Stimulated activated CD8-positive, alpha-beta memory T cell treated with anti-CD3 and anti-CD28 coated beads, Interleukin-4, amount 100 ng/mL, for 24 hours (primary cell): ENCODE measurements around the gene KCNQ5.
"Not testable (repeated sequence)": the region's sequence is repeated elsewhere in the genome, so short reads cannot be mapped to it uniquely, and the experiment has no call there.

Experiments
- DNase-seq: peaks from one replicate; pipeline ENCODE4 v3.0.0-alpha.2; 2020; ENCODE audit warnings: low read depth

KCNQ5 gene

DNA sequence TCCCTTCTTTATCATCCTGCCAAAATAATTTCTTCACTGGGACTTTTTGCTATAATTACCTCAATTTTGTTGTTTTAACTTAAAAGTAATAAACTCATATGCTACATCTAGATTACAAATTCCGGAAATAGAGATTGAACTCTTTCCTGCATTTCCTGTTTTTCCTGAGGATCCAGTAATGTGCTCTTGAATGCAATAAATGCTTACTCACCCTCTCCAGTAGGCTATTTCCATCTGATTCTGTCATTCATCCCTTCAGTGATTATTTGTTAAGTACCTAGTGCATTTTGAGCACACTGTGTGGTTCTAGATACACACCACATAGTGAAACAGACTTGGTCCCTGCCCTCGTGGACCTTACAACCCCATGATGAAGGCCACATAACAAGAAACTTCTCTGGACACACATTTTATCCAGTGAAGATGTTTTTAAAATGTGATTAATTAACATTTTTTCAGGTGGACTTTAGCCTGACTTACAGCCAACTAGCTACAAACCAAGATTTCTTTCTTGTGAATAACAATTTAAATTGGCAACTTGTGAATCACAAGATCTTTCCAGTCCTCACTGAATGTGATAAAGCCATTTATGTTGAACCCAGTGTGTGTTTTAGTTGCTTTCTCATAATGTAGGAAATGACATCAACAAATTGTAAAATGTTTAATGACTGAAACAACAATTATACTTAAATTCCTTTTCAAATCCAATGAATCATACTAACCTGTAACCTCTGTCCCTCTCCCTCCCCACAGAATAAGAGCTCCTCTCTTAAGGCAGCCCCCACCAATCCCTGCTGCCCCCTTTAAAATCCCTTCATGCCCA lies 331.2 kb downstream of the KCNQ5 start:
- no peak for DNase-seq

DNA sequence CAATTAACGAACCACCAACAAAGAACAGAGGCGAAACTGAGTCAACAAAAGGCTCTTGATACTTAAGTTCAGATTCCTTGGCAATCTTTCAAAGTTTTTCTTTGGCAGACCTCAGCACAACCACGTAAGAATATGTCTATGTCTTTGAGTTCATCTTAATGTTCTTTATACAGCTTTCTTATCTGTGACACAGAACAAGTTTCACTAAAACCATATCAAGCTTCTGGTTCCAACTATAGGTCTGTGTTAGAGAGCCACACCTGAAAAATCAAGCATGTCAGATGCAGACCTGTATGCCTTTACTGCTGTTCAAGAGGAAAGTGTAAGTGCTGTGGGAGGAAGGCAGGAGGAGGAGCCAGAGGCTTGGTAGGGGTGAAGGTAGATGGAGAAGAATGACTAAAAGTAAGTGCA lies 332.1 kb downstream of the KCNQ5 start:
- no peak for DNase-seq

DNA sequence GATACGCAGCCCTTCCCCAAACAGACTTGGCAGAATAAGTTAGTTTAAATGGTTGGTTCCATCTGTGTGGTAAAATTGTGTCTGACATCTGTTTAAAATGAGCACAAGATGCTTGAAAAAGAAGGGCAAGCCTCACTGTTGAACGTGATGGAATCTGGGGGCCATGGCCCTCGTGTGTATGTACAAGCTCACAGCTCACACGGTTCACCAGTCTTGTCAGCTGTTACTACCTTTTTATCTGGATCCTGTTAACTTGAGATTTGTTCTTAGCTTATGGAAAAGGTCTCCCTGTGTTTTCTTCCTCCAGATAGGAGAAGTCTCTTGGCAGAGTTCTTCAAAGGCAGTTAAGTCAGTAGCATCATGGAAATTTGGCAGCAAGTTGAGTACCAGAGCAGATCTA lies 332.9 kb downstream of the KCNQ5 start:
- no peak for DNase-seq

DNA sequence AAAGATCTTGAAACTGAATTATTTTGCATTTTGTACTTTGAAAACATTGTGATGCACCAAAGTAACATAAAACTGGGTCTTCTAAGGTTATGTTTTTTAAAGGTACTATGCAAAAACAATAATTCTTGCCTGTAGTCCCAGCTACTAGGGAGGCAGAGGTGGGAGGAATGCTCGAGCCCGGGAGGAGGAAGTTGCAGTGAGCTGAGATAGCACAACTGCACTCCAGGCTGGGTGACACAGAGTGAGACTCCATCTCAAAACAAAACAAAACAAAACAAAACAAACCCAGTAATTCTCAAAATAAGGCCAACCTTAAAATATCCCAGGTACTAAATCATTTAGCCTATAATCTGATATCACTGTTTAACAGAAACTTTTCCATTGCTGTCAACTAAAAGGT lies 333.8 kb downstream of the KCNQ5 start:
- no peak for DNase-seq

DNA sequence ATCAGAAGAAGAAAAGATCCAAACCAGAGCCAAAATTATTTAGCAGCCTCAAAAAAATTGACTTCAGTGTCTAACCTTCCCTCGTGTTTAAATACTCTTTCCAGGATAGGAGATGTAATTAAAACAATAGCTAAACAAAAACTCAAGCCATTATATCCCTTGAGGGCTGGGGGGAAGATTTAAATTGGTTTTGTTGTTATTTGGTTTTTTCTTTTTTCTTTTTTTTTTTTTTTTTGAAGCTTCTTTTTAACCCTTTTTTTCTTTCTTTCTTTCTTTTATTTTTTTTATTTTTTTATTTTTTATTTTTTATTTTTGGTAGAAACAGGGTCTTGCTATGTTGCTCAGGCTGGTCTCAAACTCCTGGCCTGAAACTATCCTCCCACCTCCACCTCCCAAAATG lies 334.4 kb downstream of the KCNQ5 start:
- no peak for DNase-seq

DNA sequence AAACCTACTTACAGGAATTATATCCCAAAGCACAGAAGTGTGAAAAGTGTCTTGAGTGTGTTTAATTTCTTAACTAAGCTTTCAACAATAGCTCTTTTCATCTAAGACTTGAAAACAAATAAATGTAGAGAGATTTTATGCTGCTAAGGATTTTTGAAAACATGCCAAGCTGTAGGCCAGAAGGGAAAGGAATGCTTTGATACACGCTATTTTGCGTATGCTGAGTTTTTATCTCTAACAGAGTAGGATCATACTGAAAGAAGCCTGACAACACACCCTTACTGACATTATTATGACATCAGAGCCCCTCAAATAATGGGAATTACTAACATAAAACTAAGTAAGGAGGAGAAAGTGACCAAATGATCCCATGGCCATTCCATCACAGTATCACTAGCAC lies 338.0 kb downstream of the KCNQ5 start:
- DNase-seq, result no peak

DNA sequence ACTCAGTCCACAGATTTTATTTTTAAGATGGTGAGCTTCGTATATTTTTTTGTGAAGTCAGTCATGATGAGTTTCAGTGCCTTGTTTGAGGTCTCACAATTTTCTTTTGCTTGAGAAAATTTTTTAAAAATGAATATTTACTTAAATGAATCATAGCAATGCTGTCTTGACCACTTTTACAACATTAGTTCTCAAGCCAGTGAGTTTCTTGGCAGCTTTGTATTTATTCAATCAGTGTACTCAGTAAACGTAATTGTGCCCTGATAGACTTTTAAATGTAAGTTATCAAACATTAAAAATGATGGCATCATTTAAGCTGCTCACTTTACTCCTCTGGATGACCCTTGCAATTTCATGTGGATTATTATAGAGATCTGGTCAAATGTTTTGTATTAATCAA lies 342.1 kb downstream of the KCNQ5 start:
- DNase-seq, result no peak

DNA sequence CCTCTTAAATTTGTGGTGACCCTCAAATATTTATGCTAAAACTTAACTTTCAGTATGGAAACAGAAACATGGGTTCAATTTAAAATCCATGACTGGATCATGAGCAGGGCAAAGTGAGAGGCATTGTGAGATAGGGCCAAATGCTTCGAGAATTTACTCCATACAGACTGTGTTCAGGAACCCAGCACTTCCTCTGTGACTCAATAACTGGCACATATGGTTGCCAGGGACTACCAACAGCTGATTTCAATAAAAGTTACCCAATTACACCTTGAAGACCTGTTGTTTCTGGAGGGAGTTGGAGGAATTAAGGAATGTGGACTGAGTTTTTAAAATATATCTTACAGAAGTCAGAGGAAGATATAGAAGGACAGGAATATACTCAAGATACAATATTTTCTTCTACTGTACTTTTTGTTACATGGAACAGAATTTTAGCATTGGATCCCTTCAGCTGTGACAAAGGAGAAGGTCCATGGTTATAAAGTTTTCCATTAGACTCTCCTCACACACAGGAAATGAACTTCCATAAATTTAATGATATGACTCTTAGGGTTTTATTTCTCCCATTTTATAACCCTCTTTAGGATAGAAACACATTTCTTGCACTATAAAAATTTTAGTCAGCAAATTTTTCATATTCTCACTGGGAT lies 344.9 kb downstream of the KCNQ5 start:
- DNase-seq, result no peak

DNA sequence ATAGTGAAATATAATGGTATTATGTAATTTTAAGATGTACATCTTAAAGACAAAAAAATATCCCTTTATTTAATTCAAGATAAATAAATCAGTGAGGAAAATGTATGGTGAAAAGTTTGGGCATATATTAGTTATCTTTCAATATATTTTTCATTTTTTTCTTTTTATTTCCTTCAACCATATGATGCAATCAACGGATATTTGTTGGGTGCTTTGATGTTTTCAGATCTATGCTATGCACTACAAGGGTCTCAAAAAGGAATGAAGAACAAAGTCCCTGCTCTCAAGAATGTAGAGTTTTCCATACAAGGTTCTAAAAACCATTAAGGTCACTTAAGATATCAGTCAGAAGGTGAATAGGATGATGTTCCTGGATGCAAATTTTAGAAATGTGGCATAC lies 345.5 kb downstream of the KCNQ5 start:
- no peak for DNase-seq

DNA sequence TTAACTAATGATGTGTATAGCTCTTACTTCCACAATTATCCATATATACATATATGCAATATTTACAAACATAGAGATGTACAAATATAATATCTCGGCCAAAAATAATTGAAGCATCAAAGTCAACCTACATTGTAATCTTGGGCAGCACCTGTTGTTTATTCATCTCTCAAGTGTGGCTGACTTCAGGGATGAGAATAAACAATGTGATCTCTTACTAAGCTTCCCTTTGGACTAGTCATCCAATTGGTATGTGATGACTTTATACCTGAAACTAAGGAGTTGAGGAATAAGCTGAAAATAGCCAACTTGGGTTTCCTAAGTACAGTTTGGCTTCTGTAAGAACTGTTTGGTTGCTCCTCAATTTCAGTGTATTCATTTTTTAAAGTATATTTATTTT lies 346.8 kb downstream of the KCNQ5 start:
- no peak for DNase-seq

DNA sequence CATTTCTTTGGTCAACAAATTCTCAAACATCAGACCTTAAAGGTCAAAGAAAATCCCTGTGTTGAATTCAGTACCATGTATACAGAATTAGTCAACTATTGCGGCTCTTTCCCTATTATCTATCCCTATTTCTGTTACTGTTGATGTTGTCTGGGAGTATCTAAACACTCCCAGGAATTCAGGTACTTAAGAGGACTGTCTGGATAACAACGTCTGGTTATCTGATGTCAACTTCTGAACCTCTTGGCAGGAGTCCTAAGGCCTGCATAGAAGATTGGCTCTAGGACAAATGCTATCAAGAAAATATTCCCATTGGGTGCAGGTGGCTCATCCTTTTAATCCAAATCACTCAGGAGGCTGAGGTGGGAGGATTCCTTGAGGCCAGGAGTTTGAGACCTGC lies 347.8 kb downstream of the KCNQ5 start:
- no peak for DNase-seq

DNA sequence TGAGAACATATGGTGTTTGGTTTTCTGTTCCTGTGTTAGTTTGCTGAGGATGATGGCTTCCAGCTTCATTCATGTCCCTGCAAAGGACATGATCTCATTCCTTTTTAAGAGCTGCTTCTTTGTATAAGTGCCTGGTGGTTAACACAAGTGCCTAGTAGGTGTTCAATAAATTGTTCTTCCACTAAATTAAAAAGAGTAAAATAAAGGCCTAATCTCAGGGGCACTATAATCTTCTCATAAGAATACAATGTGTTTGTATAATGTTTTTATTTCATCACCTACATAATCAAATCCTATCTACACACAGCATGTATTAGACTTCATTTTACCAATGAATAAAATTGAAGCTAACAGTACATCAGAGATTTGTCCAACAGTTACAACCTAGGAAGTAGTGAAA lies 350.7 kb downstream of the KCNQ5 start:
- no peak for DNase-seq

DNA sequence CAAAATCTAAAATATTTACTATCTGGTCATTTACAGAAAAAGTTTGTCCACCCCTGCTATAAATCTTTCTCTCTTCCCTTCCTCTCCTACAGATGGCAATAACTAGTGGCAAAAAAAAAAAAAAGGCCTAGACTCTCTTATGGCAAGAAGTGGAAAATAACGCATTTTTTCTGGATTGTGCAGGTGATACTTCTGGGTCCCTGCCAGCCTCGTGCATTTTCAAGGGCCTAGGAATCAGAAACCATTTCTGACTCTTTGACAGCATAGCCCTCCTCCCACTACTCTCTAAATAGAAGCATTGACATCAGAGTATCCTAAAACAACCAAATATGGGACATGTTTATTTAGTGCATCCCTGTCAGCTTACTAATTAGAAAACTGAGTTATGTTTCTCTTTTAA lies 352.4 kb downstream of the KCNQ5 start:
- DNase-seq, result no peak

DNA sequence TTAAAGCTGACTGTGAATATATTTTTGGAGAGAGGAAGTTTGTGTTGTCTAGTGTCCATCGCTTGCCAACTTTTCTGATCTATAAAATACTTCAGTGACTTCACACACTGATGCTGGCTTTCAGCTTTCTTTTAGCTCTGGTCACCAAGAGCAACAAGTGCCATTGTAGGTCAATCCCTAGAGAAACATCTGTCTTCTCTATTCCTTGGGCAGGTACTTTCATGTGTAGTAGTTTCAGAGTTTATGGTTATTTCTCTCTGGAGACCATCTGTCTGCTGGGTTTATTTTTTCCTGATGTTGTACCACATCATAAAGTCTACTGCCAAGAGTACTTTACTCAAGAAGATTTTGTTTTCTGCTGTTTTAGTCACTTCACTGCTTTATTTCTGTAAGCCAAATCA lies 353.5 kb downstream of the KCNQ5 start:
- no peak for DNase-seq

DNA sequence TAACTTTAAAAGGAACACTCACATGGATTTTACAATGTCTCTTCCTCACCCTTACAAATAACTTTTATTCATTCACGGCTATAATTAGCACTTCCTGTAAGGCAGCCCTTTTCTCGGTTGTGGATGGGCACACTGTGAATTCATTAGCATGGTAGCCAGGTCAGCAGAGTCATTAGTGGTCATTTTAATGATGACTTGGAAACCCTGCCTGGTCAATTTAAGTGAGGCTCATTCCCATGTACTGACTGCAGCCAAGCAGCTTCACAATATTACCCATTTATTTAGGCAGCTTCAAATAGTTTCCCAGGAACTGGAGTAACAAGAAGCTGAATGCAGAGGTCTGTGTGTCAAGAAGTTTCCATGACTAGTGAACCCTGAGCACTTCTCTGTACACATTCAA lies 354.6 kb downstream of the KCNQ5 start:
- no peak for DNase-seq

DNA sequence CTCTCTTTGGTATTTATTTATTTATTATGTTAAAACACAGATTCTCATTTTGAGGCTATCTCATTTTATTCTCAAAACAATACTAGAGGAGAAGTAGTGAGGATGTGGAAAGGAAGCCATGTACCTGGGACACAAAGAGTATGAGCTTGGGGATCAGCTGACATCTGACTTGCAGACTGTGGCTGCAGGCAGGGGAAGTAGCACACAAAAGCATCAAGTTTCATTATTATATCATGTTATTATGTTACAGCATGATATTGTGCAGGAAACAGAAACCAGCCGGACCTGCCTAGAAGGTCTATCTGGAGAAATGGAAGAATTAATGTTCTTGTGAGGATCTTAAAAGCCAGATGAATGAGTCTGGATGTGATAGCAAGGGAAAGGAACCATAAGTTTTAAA lies 355.2 kb downstream of the KCNQ5 start:
- no peak for DNase-seq

DNA sequence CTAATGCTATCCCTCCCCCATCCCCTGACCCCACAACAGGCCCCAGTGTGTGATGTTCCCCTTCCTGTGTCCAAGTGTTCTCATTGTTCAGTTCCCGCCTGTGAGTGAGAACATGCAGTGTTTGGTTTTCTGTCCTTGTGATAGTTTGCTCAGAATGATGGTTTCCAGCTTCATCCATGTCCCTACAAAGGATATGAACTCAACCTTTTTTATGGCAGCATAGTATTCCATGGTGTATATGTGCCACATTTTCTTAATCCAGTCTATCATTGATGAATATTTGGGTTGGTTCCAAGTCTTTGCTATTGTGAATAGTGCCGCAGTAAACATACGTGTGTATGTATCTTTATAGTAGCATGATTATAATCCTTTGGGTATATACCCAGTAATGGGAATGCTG lies 356.9 kb downstream of the KCNQ5 start:
- DNase-seq, result not testable (repeated sequence)

DNA sequence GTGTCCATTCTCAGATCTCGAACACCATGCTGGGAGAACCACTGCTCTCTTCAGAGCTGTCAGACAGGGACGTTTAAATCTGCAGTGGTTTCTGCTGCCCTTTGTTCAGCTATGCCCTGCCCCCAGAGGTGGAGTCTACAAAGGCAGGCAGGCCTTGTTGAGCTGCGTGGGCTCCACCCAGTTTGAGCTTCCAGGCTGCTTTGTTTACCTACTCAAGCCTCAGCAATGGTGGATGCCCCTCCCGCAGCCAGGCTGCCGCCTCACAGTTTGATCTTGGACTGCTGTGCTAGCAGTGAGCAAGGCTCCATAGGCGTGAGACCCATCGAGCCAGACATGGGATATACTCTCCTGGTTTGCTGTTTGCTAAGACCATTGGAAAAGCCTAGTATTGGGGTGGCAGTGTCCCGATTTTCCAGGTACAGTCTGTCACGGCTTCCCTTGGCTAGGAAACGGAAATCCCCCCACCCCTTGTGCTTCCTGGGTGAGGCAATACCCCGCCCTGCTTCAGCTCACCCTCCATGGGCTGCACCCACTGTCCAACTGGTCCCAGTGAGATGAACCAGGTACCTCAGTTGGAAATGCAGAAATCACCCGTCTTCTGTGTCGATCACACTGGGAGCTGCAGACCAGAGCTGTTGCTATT lies 362.4 kb downstream of the KCNQ5 start:
- not testable (repeated sequence) for DNase-seq

DNA sequence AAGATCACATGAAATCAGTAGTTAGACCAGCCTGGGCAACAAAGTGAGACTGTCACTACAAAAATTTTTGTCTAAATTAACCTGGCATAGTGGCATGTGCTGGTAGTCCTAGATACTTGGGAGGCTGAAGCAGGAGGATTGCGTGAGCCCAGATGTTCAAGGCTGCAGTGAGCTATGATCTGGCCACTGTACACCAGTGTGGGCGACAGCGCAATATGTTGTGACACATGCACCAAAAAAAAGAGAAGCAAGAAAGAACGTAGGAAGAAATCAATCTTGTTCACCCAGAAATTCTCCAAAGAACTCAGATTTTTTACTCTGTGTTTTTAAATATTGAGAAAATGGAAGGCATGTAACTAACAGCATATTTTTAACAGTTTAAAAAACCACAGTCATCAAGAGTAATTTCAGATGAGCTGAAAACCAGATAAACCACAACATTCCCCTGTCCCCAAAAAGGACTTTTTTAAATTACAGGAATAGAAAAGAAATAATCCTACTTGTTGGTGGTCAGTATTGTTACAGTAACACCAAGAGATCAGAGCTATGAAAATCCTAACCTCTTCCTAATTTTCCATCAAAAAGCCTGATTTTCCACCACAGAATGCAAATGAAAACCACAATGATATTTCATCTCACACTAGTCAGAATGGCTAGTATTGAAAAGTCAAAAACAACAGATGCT lies 363.3 kb downstream of the KCNQ5 start:
- no peak for DNase-seq

DNA sequence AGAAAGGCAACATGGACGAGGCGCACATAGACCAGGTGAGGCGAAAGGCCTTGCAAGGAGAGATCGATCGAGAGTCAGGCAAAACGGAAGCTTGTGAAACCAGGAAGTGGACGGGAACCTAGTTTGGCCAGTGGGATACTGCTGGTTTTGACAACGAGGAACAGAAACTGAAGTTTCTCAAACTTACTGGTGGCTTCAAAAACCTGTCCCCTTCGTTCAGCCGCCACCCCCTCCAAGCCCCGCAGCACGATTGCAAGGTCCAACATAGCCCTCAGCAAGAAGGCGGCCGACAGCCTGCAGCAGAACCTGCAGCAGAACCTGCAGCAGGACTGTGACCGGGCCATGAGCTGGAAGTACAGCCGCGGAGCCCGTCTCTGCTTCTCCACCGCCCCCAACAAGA lies 365.4 kb downstream of the KCNQ5 start:
- no peak for DNase-seq

DNA sequence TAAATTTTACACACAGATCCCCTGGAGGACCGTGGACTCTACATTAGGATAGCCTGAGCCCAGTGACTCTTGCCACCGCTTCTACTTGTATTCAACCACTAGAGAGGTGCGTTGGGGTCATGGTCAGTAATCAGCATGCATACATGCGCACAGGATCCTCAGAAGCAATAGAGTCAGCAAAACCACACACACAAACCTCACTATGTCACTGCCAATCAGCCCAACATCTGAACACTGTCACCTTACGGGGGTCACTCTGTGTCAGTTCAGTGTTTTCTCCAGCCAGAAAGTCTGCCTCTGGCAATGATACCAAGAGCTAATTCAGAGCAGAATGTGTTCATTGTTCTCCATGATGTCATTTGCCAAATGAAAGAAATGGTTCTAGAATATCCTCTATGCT lies 378.1 kb downstream of the KCNQ5 start:
- DNase-seq, result no peak

DNA sequence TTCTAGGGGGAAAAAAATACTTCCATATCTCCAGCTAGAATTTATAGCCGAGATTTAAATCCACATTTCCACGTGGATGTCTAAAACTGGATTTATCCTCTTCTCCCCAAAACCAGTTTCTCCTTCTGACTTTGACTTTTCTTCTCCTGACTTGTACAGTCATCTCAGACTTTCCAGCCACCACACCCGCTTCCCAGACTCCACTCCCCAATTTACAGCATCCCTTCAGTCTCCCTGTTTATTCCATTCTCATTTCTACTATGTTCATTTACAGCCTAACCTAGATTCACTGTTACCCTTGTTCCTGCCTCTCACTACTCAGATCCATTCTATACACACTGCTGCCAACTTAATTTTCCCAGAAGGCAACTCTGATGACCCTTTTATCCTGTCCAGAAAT lies 378.6 kb downstream of the KCNQ5 start:
- DNase-seq, result no peak

DNA sequence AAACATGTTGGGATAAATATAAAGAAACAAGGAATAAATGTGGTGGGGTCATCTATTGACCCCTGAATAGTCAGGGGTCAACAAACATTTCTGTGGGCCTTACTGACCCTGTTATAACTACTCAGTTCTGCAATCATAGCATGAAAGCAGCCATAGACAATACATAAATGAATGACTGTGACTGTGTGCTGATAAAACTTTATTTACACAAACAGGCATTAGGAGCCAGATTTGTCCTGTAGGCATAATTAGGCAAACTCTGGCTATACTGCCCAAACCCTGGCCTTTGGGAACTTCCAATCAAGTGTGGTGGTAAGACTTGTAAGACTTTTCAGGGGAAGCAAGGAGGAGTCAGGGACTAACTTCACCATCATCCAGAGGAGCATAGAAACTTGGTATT lies 380.7 kb downstream of the KCNQ5 start:
- no peak for DNase-seq
